Ishikawa (cell line): ENCODE measurements around the gene ABCA2.

Experiments
- TEAD4 ChIP-seq: IDR thresholded peaks from 2 replicates; pipeline ENCODE4 v1.6.1; 2012
- TF ChIP-seq, protein P1 (sequence below): IDR thresholded peaks from 2 replicates; pipeline ENCODE4 v1.6.1; 2012; ENCODE audit warnings: low read depth, mild to moderate bottlenecking

DNA sequence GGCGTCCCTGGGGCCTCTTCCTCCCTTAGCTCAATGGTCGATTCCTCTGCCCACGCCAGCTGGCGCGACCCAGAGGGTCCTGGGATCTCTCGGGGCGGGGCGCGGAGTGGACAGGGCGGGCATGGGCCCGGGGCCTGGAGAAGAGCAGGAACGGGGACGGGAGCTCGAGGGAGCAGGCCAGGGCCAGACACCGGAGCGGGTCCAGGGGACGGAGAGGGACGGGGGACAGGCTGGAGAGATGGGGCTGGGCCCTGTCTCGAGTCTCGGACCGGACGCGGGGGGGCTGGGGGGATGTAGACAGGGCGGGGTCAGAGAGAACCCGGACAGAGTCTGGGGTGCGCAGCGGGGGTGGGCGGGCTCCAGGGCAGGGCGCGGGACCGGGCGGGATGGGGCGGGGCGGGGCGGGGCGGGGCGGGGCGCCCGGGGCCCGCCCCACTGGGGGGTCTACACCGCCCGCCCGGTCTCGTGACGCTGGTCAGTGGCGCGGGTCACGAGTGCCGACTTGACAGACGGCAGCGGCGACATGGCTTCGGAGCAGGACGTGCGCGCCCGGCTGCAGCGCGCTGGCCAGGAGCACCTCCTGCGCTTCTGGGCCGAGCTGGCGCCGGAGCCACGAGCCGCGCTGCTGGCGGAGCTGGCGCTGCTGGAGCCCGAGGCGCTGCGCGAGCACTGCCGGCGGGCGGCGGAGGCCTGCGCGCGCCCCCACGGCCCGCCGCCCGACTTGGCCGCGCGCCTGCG is 49.1 kb upstream of the ABCA2 start, which contains the start of gene UAP1L1:
- TF ChIP-seq, protein P1, sequence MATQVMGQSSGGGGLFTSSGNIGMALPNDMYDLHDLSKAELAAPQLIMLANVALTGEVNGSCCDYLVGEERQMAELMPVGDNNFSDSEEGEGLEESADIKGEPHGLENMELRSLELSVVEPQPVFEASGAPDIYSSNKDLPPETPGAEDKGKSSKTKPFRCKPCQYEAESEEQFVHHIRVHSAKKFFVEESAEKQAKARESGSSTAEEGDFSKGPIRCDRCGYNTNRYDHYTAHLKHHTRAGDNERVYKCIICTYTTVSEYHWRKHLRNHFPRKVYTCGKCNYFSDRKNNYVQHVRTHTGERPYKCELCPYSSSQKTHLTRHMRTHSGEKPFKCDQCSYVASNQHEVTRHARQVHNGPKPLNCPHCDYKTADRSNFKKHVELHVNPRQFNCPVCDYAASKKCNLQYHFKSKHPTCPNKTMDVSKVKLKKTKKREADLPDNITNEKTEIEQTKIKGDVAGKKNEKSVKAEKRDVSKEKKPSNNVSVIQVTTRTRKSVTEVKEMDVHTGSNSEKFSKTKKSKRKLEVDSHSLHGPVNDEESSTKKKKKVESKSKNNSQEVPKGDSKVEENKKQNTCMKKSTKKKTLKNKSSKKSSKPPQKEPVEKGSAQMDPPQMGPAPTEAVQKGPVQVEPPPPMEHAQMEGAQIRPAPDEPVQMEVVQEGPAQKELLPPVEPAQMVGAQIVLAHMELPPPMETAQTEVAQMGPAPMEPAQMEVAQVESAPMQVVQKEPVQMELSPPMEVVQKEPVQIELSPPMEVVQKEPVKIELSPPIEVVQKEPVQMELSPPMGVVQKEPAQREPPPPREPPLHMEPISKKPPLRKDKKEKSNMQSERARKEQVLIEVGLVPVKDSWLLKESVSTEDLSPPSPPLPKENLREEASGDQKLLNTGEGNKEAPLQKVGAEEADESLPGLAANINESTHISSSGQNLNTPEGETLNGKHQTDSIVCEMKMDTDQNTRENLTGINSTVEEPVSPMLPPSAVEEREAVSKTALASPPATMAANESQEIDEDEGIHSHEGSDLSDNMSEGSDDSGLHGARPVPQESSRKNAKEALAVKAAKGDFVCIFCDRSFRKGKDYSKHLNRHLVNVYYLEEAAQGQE = no peak
- TF ChIP-seq TEAD4 = no peak
